Upper lobe of left lung (tissue), 6 donors: ENCODE measurements around the gene ARHGEF10L. TPM values are rescaled to one million over a fixed set of nuclear protein-coding genes. Genes with fewer than 3 reads are reported as not detected.

Experiments used
- ATAC-seq, 2 donors: fragments of 200-7000 bp; cut with Tn5 transposase; one replicate each; pipeline ENCODE4 v1.9.1; 2022; ENCODE audit warnings: mild to moderate bottlenecking in 2 of 2, moderate library complexity in 2 of 2; ENCODE audit not compliant: low FRiP score in 2 of 2
- DNase-seq, 2 donors: peaks; one replicate each; pipeline ENCODE4 v3.0.0-alpha.2; 2019 to 2020
- H3K27ac ChIP-seq, 4 donors: fragments of 200-600 bp; sonication (generic); one replicate each; pipeline ENCODE4 v1.5.1; 2016 to 2019
- H3K27me3 ChIP-seq, 4 donors: fragments of 200-600 bp; sonication (generic); one replicate each; pipeline ENCODE4 v1.5.1; 2017 to 2019
- H3K36me3 ChIP-seq, 4 donors: fragments of 200-600 bp; sonication (generic); one replicate each; pipeline ENCODE4 v1.5.1; 2016 to 2019
- H3K4me1 ChIP-seq, 4 donors: fragments of 200-600 bp; sonication (generic); one replicate each; pipeline ENCODE4 v1.5.1; 2018 to 2019
- H3K4me3 ChIP-seq, 4 donors: fragments of 200-600 bp; sonication (generic); one replicate each; pipeline ENCODE4 v1.5.1; 2017 to 2019; ENCODE audit warnings: mild to moderate bottlenecking in 2 of 4, moderate library complexity in 1 of 4
- H3K9me3 ChIP-seq, 4 donors: fragments of 200-600 bp; sonication (generic); one replicate each; pipeline ENCODE4 v1.5.1; 2018 to 2019
- EP300 ChIP-seq, 4 donors: sonication (generic); formaldehyde crosslinking; IDR thresholded peaks; one replicate each; pipeline ENCODE4 v1.5.1; 2017; ENCODE audit warnings: antibody characterized with exemption in 4 of 4, control low read depth in 2 of 4
- POLR2A ChIP-seq, 4 donors: fragments of 450-650 bp; IDR thresholded peaks; one replicate each; pipeline ENCODE4 v1.5.1; 2016 to 2017; ENCODE audit warnings: antibody characterized with exemption in 4 of 4, mild to moderate bottlenecking in 2 of 4
- POLR2AphosphoS5 ChIP-seq, 2 donors: sonication (generic); formaldehyde crosslinking; IDR thresholded peaks; one replicate each; pipeline ENCODE4 v1.5.1; 2017; ENCODE audit warnings: antibody characterized with exemption in 2 of 2
- WGBS, 2 donors: methylation state at CpG; one replicate each; pipeline ENCODE4 v1.1.5; 2017 to 2018; 5-methylcytosine and 5-hydroxymethylcytosine counted together
- total RNA-seq, 6 donors: library from RNA; depleted of rRNA in 4 of 6; stranded (reverse); fragments of >200 nt in 4 of 6; gene quantifications; one replicate each; pipeline versions ENCODE4 v1.1.0 to v1.2.1, GENCODE V29; 2016 to 2021
- TF ChIP-seq, protein P1 (sequence below), 6 experiments: fragments of 450-650 bp in 4 of 6; fragments of 200-600 bp in 2 of 6; sonication (generic) in 2 of 6; IDR thresholded peaks; one replicate each; pipeline ENCODE4 v1.5.1; 2016 to 2019; ENCODE audit warnings: antibody characterized with exemption in 6 of 6
- donor health status: DM: no; HTN: no; CAD: no; lungs with moderate emphysema.
- donor health status: DM: no; HTN: yes; CAD: no; lungs with severe emphysema.

Gene ARHGEF10L
- total RNA-seq, 6 donors from 2014 or later = 17.6 to 172 (median 50.0) TPM

DNA sequence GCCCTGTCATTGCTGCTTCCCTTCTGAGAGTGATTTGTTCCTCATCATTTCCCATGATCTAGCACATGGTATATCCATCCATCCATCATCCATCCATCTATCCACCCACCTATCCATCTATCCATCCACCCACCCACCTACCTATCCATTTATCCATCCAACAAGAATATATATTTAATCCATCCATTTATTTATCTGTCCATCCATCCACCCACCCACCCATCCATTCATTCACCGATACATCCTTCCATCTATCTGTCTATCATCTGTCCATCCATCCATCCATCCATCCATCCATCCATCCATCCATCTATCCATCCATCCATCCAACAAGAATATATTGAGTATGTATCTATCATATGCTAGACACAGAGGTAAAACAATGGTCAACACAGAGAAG is 115.7 kb downstream of the ARHGEF10L start:
- Histone ChIP-seq H3K27ac (no peak overlapping the region), H3K9me3 (no peaks in the 10 kb centered on the region), H3K4me3 (no peak overlapping the region), H3K36me3 (peaks cover 3 to 35% (median 12%) of the 10 kb centered on the region in 4 donors), H3K4me1 (no peaks in the 10 kb centered on the region), H3K27me3 (no peaks in the 10 kb centered on the region)
- DNase-seq (no peak), ATAC-seq (no peak)
- WGBS, 2 donors = 94 to 96% methylated on average over 1 of the region's 1 CpG
- TF ChIP-seq EP300 (IDR thresholded peaks at IDR 0.05) = no peak
- TF ChIP-seq POLR2A (IDR thresholded peaks at IDR 0.05) = no peak
- TF ChIP-seq POLR2AphosphoS5 (IDR thresholded peaks at IDR 0.05) = no peak

DNA sequence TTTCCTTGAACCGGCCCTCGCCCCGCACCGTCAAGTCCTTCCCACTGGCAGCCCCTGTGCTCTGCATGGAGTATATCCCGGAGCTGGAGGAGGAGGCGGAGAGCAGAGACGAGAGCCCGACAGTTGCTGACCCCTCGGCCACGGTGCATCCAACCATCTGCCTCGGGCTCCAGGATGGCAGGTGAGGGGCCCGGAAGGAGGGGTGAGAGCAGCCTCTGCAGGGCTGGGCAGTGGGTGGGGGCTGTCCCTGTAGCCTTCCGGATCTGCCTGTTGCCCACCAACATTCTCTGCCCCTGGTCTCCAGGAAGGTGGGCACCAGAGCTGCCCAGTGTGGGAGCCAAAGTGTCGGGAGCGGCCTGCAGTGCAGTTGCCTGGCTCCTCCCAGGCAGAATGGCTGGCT is 116.4 kb downstream of the ARHGEF10L start:
- TF ChIP-seq EP300 (IDR thresholded peaks at IDR 0.05) (no peak), POLR2A (IDR thresholded peaks at IDR 0.05) (no peak), POLR2AphosphoS5 (IDR thresholded peaks at IDR 0.05) (no peak)
- TF ChIP-seq, protein P1, sequence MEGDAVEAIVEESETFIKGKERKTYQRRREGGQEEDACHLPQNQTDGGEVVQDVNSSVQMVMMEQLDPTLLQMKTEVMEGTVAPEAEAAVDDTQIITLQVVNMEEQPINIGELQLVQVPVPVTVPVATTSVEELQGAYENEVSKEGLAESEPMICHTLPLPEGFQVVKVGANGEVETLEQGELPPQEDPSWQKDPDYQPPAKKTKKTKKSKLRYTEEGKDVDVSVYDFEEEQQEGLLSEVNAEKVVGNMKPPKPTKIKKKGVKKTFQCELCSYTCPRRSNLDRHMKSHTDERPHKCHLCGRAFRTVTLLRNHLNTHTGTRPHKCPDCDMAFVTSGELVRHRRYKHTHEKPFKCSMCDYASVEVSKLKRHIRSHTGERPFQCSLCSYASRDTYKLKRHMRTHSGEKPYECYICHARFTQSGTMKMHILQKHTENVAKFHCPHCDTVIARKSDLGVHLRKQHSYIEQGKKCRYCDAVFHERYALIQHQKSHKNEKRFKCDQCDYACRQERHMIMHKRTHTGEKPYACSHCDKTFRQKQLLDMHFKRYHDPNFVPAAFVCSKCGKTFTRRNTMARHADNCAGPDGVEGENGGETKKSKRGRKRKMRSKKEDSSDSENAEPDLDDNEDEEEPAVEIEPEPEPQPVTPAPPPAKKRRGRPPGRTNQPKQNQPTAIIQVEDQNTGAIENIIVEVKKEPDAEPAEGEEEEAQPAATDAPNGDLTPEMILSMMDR (IDR thresholded peaks at IDR 0.05) = no peak
- H3K9me3 ChIP-seq = no peaks in the 10 kb centered on the region
- 92% methylated on average over 15 of the region's 15 CpGs; no CpG with 5 or more reads in 1 of the 2 donors for WGBS, 2 donors
- H3K4me3 ChIP-seq = no peak overlapping the region
- no peak overlapping the region for H3K27ac ChIP-seq
- no peaks in the 10 kb centered on the region for H3K4me1 ChIP-seq
- DNase-seq (no peak), ATAC-seq (no peak)
- H3K36me3 ChIP-seq = peaks cover 3 to 35% (median 12%) of the 10 kb centered on the region in 4 donors
- no peaks in the 10 kb centered on the region for H3K27me3 ChIP-seq

DNA sequence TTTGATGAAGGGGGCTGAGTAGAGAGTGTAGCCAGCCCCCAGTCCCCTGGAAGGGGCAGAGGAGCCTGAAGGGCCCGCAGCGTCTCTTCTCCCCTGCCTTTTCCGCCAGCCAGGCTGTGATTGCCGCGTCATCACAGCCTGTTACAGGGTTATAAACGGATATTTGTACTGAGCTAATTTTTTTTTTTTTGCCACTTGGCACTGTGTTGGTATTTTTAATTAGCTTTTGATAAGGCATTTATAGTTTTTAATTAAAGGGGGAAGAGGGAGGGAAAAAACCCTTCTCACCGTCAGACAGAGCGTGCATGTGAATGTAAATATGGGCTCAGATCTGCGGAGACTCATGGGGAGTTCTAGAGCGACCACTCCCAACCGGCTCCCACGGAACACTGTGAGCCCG is 117.9 kb downstream of the ARHGEF10L start:
- Histone ChIP-seq H3K36me3 (peaks cover 0 to 27% (median 11%) of the 10 kb centered on the region in 4 donors), H3K4me1 (no peaks in the 10 kb centered on the region), H3K27ac (no peak overlapping the region), H3K27me3 (no peaks in the 10 kb centered on the region), H3K4me3 (no peak overlapping the region), H3K9me3 (no peaks in the 10 kb centered on the region)
- 87 to 91% methylated on average over 13 of the region's 13 CpGs for WGBS, 2 donors
- ATAC-seq = no peak
- TF ChIP-seq POLR2AphosphoS5 (IDR thresholded peaks at IDR 0.05) = no peak
- TF ChIP-seq, protein P1 (IDR thresholded peaks at IDR 0.05) = no peak
- TF ChIP-seq EP300 (IDR thresholded peaks at IDR 0.05) = no peak
- TF ChIP-seq POLR2A (IDR thresholded peaks at IDR 0.05) = no peak
- no peak for DNase-seq

DNA sequence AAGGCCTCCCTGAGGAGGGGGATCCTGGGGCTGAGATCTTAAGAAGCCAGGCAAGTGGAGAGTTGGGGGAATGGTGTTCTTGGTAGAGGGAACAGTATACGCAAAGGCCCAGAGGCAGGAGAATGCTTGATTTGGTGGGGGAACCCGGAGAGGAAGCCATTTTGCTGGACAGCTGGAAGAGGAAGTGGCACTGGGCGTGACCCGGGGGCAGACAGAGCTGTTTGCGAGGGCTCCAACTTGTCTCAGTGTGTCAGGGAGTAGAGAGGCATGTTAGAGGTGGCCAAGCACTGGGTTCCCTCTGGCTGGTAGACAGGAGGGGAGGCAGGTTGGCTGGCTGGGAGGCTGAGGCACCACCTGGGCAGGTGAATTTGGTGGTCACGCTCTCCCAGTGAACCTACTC is 119.3 kb downstream of the ARHGEF10L start:
- Histone ChIP-seq H3K36me3 (peaks cover 0 to 27% (median 11%) of the 10 kb centered on the region in 4 donors), H3K27ac (no peak overlapping the region), H3K4me1 (no peaks in the 10 kb centered on the region), H3K4me3 (no peak overlapping the region), H3K9me3 (no peaks in the 10 kb centered on the region), H3K27me3 (no peaks in the 10 kb centered on the region)
- TF ChIP-seq EP300 (IDR thresholded peaks at IDR 0.05) = no peak
- WGBS, 2 donors = 73 to 75% methylated on average over 6 of the region's 6 CpGs
- peak in 1 of 2 donors; percentile 62 for ATAC-seq
- DNase-seq = peak in 1 of 2 donors; percentile 30

DNA sequence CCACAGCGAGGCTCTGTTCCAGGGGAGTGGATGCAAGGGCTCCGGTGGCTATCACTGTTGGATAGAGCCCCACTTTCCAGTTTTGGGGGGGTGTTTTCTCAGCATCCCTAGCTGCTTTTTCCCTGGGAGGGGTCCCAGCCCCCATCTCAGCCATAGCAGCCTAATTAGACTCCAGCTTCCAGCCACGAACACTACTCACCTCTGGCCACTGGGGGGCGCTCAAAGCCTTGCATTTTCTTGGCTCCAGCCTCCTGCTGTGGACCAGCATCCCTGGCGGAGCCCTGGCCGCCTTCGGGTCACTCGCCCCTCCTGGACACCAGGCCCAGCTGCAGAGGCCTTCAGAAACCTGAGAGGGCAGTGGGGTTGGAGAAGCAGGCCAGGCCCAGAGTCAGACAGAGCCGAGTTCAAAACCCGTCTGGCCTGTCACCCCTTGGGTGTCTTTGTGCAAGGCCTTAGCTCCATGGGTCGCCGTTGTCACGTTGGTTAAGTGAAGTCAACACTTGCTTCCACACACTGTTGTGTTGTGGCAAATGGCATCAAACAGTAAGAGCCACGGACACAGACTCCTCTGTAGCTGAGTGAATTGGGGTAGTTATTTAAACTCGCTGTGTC is 122.2 kb downstream of the ARHGEF10L start:
- Histone ChIP-seq H3K36me3 (peaks cover 0 to 24% (median 8%) of the 10 kb centered on the region in 4 donors), H3K9me3 (no peaks in the 10 kb centered on the region)
- WGBS, 2 donors = 60 to 71% methylated on average over 12 to 15 of the region's 15 CpGs

More for the DNA sequence above, 122.2 kb downstream of the ARHGEF10L start:
- Histone ChIP-seq H3K4me1 (no peaks in the 10 kb centered on the region), H3K27ac (no peak overlapping the region), H3K4me3 (no peak overlapping the region), H3K27me3 (no peaks in the 10 kb centered on the region)
- ATAC-seq = peak in 1 of 2 donors; percentile 65
- TF ChIP-seq, protein P1 (IDR thresholded peaks at IDR 0.05) = peak; percentile 62 to 81 (median 72)
- no peak for TF ChIP-seq POLR2AphosphoS5 (IDR thresholded peaks at IDR 0.05)
- peak in 1 of 2 donors; percentile 52 for DNase-seq
